Thymus (tissue), 11 donors: ENCODE measurements around the gene MYO7A. TPM values are rescaled to one million over a fixed set of nuclear protein-coding genes. Genes with fewer than 3 reads are reported as not detected.

Source experiments
- DNase-seq, 9 donors: peaks; one replicate each; pipeline ENCODE4 v3.0.0-alpha.2; 2013; ENCODE audit warnings: low spot score in 9 of 9, low read depth in 6 of 9, missing footprints in 1 of 9
- H3K27ac ChIP-seq, 2 donors: one replicate each; pipeline ENCODE4 v1.5.1; 2013; ENCODE audit warnings: control low read depth in 1 of 2, low read depth in 1 of 2, low read length in 1 of 2, mild to moderate bottlenecking in 1 of 2, moderate library complexity in 1 of 2
- H3K27me3 ChIP-seq, 2 donors: one replicate each; pipeline ENCODE4 v1.5.1; 2013; ENCODE audit warnings: low read length in 1 of 2; ENCODE audit not compliant: control insufficient read depth in 2 of 2, insufficient read depth in 1 of 2
- H3K36me3 ChIP-seq, 2 donors: one replicate each; pipeline ENCODE4 v1.5.1; 2013; ENCODE audit warnings: low read length in 1 of 2, mild to moderate bottlenecking in 1 of 2, moderate library complexity in 1 of 2; ENCODE audit not compliant: control insufficient read depth in 2 of 2, insufficient read depth in 2 of 2
- H3K4me1 ChIP-seq, 2 donors: one replicate each; pipeline ENCODE4 v1.5.1; 2013; ENCODE audit warnings: low read length in 2 of 2; ENCODE audit not compliant: control insufficient read depth in 2 of 2, insufficient read depth in 2 of 2
- H3K4me3 ChIP-seq, 2 donors: one replicate each; pipeline ENCODE4 v1.5.1; 2013; ENCODE audit warnings: low read length in 2 of 2, control low read depth in 1 of 2, mild to moderate bottlenecking in 1 of 2
- H3K9me3 ChIP-seq, 2 donors: one replicate each; pipeline ENCODE4 v1.5.1; 2013; ENCODE audit warnings: low read length in 1 of 2, mild to moderate bottlenecking in 1 of 2; ENCODE audit not compliant: control insufficient read depth in 2 of 2, insufficient read depth in 1 of 2
- WGBS: extraction: QIAGEN DNeasy Blood & Tissue Kit; methylation state at CpG from one replicate; pipeline ENCODE4 v1.1.7; 2013; 5-methylcytosine and 5-hydroxymethylcytosine counted together
- polyA plus RNA-seq: library from polyadenylated mRNA; stranded (reverse); fragments of 200-250 nt; gene quantifications from one replicate; pipeline ENCODE4 v1.2.3, GENCODE V29; 2013
- total RNA-seq: library from RNA; stranded (reverse); fragments of 120-200 nt; gene quantifications from one replicate; pipeline ENCODE4 v1.2.4, GENCODE V29; 2013
- donor health status: healthy.

Gene MYO7A
- total and polyA plus RNA-seq, 2 donors = 1.5 to 7.6 TPM

GRCh38 chr11:77211040-77211451, 83.0 kb downstream of the MYO7A start:
- 96% methylated on average over 14 of the region's 14 CpGs for WGBS
- H3K9me3 ChIP-seq = no peaks in the 10 kb centered on the region
- no peaks in the 10 kb centered on the region for H3K27me3 ChIP-seq
- no peak for DNase-seq
- no peak overlapping the region for H3K4me3 ChIP-seq
- no peaks in the 10 kb centered on the region for H3K36me3 ChIP-seq
- H3K4me1 ChIP-seq = no peaks in the 10 kb centered on the region
- no peak overlapping the region for H3K27ac ChIP-seq

GRCh38 chr11:77211594-77212251, 83.7 kb downstream of the MYO7A start:
- no peaks in the 10 kb centered on the region for H3K9me3 ChIP-seq
- no peaks in the 10 kb centered on the region for H3K27me3 ChIP-seq
- H3K36me3 ChIP-seq = no peaks in the 10 kb centered on the region
- no peak for DNase-seq
- no peak overlapping the region for H3K27ac ChIP-seq
- WGBS = 94% methylated on average over 11 of the region's 11 CpGs
- H3K4me1 ChIP-seq = no peaks in the 10 kb centered on the region
- no peak overlapping the region for H3K4me3 ChIP-seq

GRCh38 chr11:77212314-77213007, 84.4 kb downstream of the MYO7A start:
- H3K4me3 ChIP-seq = no peak overlapping the region
- no peaks in the 10 kb centered on the region for H3K36me3 ChIP-seq
- H3K4me1 ChIP-seq = no peaks in the 10 kb centered on the region
- no peak overlapping the region for H3K27ac ChIP-seq
- H3K27me3 ChIP-seq = no peaks in the 10 kb centered on the region
- WGBS = 94% methylated on average over 8 of the region's 8 CpGs
- H3K9me3 ChIP-seq = no peaks in the 10 kb centered on the region
- no peak for DNase-seq

- WGBS = 94% methylated on average over 13 of the region's 13 CpGs
- Histone ChIP-seq H3K4me3 (no peak overlapping the region), H3K27me3 (no peaks in the 10 kb centered on the region), H3K9me3 (no peaks in the 10 kb centered on the region), H3K27ac (no peak overlapping the region), H3K4me1 (no peaks in the 10 kb centered on the region), H3K36me3 (no peaks in the 10 kb centered on the region)
- no peak for DNase-seq
Observed at GRCh38 chr11:77213029-77213579, 85.1 kb downstream of the MYO7A start.

- Histone ChIP-seq H3K27me3 (no peaks in the 10 kb centered on the region), H3K36me3 (no peaks in the 10 kb centered on the region), H3K4me3 (no peak overlapping the region), H3K9me3 (no peaks in the 10 kb centered on the region), H3K27ac (no peak overlapping the region), H3K4me1 (no peaks in the 10 kb centered on the region)
- WGBS = 95% methylated on average over 18 of the region's 18 CpGs
- no peak for DNase-seq
Observed at GRCh38 chr11:77213589-77214428, 85.8 kb downstream of the MYO7A start.

GRCh38 chr11:77214557-77214956, 86.5 kb downstream of the MYO7A start:
- H3K9me3 ChIP-seq = no peaks in the 10 kb centered on the region
- no peak for DNase-seq
- no peaks in the 10 kb centered on the region for H3K36me3 ChIP-seq

GRCh38 chr11:77215106-77215505, 87.1 kb downstream of the MYO7A start:
- no peak for DNase-seq
- Histone ChIP-seq H3K27ac (no peak overlapping the region), H3K9me3 (no peaks in the 10 kb centered on the region), H3K4me3 (no peak overlapping the region), H3K36me3 (no peaks in the 10 kb centered on the region), H3K4me1 (no peaks in the 10 kb centered on the region), H3K27me3 (no peaks in the 10 kb centered on the region)
- 90% methylated on average over 3 of the region's 3 CpGs for WGBS

More at GRCh38 chr11:77214557-77214956, 86.5 kb downstream of the MYO7A start:
- Histone ChIP-seq H3K27me3 (no peaks in the 10 kb centered on the region), H3K4me3 (no peak overlapping the region), H3K27ac (no peak overlapping the region), H3K4me1 (no peaks in the 10 kb centered on the region)
- 95% methylated on average over 9 of the region's 9 CpGs for WGBS

DNA sequence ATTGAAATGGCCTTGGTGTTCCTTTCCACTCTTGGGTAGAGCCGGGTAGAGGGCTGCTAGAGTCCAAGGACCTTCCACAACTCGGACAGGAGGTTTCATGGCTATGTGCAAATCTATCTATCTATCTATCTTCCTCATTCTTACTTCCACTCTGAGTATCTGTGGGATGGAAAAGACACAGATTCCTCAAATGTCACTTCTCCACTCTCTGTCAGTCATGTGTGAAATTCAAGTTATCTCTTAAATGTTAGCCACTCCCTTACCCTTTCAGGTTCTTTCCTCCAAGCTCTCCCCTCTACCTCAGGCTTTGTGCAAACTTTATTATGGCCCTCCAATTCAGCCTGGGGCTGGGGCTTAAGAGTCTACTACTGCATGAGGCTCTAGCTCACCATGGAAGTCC, 89.1 kb downstream of the MYO7A start:
- Histone ChIP-seq H3K9me3 (no peaks in the 10 kb centered on the region), H3K4me3 (no peak overlapping the region), H3K27me3 (no peaks in the 10 kb centered on the region), H3K27ac (no peak overlapping the region), H3K4me1 (no peaks in the 10 kb centered on the region), H3K36me3 (no peaks in the 10 kb centered on the region)
- DNase-seq = no peak
- WGBS = 89% methylated on average over 2 of the region's 2 CpGs

DNA sequence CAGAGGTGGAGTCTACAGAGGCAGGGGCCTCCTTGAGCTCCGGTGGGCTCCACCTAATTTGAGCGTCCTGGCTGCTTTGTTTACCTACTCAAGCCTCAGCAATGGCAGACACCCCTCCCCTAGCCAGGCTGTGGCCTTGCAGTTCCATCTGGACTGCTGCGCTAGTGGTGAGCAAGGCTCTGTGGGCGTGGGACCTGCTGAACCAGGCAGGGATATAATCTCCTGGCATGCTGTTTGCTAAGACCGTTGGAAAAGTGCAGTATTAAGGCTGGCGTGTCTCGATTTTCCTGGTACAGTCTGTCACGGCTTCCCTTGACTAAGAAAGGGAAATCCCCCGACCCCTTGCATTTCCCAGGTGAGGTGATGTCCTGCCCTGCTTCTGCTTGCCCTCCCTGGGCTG, 95.8 kb downstream of the MYO7A start:
- Histone ChIP-seq H3K27ac (no peak overlapping the region), H3K9me3 (no peaks in the 10 kb centered on the region), H3K27me3 (no peaks in the 10 kb centered on the region), H3K4me3 (no peak overlapping the region), H3K36me3 (no peaks in the 10 kb centered on the region), H3K4me1 (no peaks in the 10 kb centered on the region)
- 86% methylated on average over 9 of the region's 9 CpGs for WGBS
- no peak for DNase-seq
